HG03565 (cell line): ENCODE data around the gene TYMP.

ENCODE experiments used
- ATAC-seq: cut with Tn5 transposase; IDR thresholded peaks from one replicate; pipeline ENCODE4 v1.9.1; 2021; ENCODE audit warnings: mild to moderate bottlenecking, moderate library complexity; ENCODE audit not compliant: unreplicated experiment

Gene TYMP

DNA sequence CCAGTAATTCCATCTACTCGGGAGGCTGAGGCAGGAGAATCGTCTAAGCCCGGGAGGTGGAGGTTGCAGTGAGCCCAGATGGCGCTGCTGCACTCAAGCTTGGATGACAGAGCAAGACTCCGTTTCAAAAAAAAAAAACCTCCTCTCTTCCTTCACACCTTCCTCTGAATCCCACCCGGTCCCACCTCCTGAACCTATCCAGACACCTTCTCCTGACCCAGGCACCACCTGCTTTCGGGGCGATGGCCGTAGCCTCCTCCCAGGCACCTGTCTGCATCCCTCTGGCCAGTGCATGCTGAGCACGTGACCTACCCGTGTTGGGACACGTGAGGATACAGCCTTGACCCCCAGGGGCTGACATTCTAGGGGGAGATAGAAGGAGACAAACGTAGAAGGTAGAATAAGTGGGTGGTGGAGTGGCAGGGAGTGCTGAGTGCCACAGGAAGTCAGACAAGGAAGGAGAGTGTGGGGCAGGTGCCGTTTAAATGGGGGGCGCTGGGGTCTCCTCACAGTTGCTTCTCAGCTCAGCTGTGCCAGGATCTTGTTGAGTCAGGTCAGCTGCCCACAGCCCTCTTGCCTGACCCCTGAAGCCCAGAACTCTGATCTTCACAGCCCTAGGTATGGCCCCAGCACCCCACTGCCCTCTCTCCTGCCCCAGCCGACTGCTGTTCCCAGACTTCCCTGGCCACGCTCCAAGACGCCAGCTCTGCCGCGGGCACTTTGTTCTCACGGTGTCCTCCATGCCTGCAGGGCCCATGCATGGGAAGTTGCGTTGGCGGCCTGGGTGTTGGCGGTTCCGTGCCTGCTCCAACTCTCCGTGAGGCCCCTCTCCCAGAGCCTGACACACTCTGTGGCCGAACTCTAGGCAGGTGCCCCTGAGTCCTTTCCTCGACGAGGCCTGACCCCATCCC lies 44.3 kb downstream of the TYMP start:
- ATAC-seq = no peak

DNA sequence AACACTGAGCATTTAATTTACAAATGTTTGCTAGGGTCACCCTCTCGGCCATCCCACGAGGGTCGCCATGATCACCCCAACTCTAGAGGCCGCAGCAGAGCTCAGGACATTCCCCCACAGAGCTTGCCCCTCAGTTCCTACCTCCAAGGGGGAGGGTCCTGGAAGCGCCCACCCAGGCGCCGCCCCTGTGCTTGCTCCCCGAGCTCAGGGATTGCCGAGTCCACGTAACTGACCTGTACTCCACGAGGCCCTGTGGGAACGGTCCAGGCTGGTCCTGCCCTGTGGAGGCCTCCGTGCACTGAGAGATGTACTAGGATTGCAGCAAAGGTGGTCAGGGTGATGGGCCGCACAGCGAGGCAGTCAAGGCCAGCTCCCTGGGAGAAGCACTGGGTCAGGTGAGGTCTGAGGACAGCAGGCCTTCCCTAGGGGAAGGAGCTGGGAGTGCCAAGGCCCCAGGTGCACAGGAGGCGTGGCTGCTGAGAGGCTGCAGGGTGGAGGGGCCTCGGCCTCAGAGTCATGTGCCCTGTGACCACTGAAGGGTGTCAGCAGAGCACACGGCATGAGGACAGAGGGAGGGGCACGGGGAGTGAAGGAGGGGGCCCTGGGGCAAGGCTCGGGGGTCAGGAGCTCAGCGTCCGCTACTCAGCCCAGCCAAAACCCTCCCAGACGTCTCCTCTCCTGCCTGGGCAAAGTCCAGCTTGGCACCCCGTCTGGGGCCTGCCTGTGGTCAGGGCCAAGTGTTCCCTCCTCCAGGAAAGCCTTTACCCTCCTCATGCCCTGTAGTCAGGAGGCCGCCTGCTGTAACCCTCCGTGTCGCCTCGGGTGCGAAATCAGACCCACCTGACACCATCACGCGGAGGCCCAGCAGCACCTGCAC lies 45.6 kb downstream of the TYMP start:
- ATAC-seq = no peak

DNA sequence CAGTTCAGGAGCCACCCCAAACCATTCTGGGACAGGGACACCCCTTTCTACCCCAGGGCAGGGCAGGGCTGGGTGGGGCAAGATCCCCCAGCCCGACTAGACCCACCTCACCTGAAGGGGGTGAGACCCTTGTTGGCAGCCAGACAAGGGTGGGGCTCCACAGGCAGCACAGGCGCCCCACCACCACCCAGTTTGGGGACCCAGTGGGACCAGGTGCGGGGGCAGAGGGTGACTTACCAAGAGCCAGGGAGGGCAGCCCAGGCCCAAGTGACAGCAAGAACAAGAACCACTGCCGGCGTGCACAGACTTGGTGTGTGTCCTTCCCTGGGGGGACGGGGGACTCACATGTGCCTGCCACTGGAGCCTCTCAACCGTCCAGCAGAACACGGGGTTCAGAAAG lies 46.3 kb downstream of the TYMP start:
- ATAC-seq = no peak

DNA sequence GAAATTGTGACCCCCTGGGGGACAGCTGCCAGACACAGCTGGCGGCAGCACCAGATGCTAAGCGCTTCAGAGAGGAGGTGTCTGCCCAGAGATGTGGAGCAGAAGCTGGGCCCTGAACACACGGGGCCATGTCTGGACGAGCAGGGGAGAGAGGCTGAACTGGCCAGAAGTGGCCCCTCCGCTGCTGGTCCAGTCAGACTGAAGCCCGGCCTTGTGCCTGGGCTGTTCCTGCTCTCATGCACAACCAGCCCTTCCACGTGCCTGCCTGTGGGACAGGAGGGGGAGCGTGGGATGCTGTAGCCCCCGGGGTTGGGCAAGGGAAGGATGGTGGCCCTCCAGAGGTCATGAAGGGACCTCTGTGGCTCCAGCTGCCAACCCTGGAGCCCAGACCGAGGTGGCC lies 46.7 kb downstream of the TYMP start:
- no peak for ATAC-seq

DNA sequence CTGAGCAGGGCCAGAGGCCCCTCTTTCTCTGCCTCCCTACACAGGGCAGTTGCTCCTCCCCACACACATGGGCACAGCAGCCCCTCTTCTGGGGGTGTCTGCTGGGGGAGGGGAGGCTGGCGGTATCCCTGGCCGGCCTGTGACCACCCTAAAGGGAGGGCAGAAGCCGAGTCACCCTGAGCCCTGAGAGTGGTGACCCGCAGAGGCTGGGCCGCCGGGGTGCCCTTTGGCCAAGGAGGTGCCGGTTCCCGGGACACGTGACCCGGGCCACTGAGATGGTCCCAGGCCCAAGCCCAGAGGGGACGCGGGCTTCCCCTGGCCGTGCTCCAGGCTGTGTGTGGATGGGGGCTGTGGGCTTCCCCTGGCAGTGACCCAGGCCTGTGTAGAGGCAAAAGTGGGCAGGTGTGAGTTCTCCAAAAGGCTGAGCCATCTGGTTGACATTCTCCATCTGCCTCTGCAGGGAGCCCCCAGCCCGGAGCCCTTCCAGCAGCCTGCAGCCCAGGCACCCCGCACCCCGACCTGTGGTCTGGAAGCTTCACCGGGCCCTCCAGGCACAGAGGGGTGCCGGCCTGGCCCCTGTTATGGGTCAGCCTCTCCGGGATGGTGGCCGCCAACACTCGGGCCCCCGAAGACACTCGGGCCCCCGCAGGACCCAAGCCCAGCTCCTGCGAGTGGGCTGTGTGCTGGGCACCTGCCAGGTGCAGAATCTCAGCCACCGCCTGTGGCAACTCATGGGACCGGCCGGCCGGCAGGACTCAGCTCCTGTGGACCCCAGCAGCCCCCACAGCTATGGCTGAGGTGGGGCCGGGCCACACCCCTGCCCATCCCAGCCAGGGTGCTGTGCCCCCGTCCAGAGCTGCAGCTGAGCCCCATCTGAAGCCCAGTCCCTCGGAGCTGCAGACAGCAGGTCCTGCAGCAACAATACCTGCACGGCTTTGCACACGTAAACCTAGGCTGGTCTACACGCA lies 47.4 kb downstream of the TYMP start:
- no peak for ATAC-seq

DNA sequence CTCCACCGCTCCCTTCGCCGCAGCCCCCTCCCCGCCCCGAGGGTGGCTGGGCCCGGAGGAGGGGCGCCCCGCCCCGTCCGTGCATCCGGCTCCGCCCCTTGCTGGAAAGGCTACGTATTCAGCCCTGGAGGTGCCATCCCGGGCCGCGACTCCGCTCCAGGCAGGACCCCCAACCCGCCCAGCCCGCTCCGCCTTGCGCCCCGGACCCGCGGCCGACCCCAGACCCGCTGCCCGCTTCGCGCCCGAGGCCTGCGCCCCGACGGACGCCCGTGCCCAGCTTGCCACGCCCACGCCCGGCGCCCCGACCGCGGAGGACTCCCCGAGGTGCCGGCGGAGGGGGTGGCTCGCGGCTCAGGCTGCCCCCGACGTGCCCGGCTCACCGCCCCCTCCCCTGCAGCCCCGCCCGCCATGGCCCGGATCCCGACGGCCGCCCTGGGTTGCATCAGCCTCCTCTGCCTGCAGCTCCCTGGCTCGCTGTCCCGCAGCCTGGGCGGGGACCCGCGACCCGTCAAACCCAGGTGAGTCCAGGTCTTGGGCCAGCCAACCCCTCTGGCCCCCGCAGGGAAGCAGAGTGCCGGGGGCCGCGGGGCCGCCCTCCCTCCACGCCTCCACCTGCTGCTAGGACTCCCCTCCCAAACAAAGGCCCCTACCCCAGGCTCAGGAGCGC lies 48.2 kb downstream of the TYMP start, which contains the start of gene ADM2:
TSS of gene ADM2 (plus strand) at position 104 of the 667 bp plus-strand sequence. CDS start at position 409, 305 bp downstream.
- ATAC-seq = no peak

DNA sequence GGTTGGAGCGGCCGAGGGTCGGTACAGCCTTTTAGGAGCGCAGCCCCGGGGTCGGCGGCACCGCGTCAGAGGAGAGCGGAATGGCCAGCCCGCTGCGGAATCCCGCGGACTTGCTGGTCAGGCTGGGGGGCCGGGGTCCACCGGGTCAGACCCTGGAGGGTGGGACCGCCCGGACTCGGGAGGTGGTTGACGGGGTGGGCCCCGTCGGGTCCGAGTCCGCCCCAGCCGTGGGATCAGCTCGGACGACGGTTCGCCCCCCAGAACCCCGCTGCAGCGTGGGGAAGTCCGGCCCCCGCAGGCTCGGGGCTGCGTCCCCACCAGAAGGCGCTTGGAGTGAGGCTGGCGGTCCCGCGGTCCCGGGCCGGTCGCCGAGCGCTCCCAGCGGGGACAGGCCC lies 48.8 kb downstream of the TYMP start:
- ATAC-seq = no peak

DNA sequence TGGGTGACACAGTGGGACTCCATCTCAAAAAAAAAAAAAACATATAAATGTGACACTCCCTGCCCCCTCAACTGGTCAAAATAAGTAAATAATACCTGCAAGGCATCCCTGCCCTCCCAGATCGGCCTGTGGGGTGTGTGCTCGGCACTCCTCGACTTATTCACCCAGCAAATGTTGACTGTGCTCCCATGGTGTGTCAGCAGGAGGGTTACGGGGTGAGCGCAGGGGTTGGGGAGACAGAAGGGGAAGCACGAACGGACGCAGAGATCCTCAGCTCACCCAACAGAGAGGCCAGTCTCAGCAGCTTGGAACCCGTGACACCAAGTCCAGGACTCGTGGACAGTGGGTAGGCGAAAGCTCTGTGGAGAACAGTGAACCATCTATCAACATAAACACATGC lies 50.1 kb downstream of the TYMP start:
- ATAC-seq = no peak

DNA sequence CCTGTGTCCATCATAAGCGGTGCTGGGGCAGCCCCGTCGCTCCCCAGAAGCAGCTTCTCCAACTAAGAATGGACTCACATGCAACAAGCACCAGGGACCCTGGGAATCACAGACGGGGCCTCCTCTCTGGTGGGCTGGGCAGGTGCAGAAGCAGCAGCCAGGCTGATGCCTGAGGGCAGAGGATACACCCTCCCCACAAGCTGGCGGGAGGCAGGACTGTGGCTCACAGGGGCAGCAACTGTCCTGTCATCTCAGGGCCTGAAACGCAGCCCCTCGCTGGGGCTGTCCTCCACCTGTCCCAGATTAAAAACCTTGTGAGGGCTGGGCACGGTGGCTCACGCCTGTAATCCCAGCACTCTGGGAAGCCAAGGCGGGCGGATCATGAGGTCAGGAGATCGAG lies 51.9 kb downstream of the TYMP start:
- no peak for ATAC-seq

DNA sequence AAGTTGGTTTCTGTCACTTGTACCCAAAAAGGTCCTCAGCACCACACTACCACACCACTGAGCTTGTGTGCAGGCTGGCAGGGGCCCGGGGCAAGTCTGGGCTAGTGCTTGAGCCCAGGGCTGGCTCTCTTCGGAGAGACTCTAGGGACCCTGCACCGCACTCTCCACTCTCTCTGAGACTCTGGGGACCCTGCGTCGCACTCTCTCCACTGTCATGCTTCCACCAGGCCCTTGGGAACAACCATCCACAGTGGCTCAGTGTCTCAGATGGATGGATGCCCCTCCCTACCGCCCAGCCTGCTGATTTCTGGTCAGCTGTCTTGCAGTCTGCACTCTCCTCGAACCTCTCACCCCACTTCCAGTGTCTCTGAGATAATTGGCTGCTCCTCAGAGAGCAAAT lies 52.9 kb downstream of the TYMP start:
- ATAC-seq = no peak
